ENCODE data around the gene BTBD10. TPM values are rescaled to one million over a fixed set of nuclear protein-coding genes. Genes with fewer than 3 reads are reported as not detected.
A peak's percentile ranks its signal among the peaks of the same experiment; 100 is the strongest.

BTBD10 gene
- total RNA-seq, 1 donor from 2014 or later, result 42.6 TPM

GRCh38 chr11:13386567-13386966 lies 76.5 kb downstream of the BTBD10 start:
- no peak for TF ChIP-seq CTCF (IDR thresholded peaks at IDR 0.05; ENCODE audit: partially characterized antibody, unreplicated experiment)
- Mint-ChIP-seq H3K27ac (ENCODE audit: unreplicated experiment) (no peak overlapping the region), H3K4me3 (ENCODE audit: unreplicated experiment) (no peak overlapping the region), H3K27me3 (ENCODE audit: unreplicated experiment) (peaks cover 4% of the 10 kb centered on the region), H3K9me3 (ENCODE audit: unreplicated experiment) (no peaks in the 10 kb centered on the region), H3K4me1 (ENCODE audit: low read depth, unreplicated experiment) (no peaks in the 10 kb centered on the region), H3K36me3 (ENCODE audit: unreplicated experiment) (no peaks in the 10 kb centered on the region)
- DNase-seq, result no peak

GRCh38 chr11:13384908-13385640 lies 77.9 kb downstream of the BTBD10 start:
- H3K9me3 Mint-ChIP-seq (ENCODE audit: unreplicated experiment), result no peaks in the 10 kb centered on the region
- TF ChIP-seq CTCF (IDR thresholded peaks at IDR 0.05; ENCODE audit: partially characterized antibody, unreplicated experiment), result peak; percentile 61
- no peaks in the 10 kb centered on the region for H3K36me3 Mint-ChIP-seq (ENCODE audit: unreplicated experiment)
- no peak overlapping the region for H3K27ac Mint-ChIP-seq (ENCODE audit: unreplicated experiment)
- DNase-seq, result no peak
- H3K27me3 Mint-ChIP-seq (ENCODE audit: unreplicated experiment), result peaks cover 4% of the 10 kb centered on the region
- no peak overlapping the region for H3K4me3 Mint-ChIP-seq (ENCODE audit: unreplicated experiment)
- no peaks in the 10 kb centered on the region for H3K4me1 Mint-ChIP-seq (ENCODE audit: low read depth, unreplicated experiment)

GRCh38 chr11:13382751-13383150 lies 80.3 kb downstream of the BTBD10 start:
- H3K4me1 Mint-ChIP-seq (ENCODE audit: low read depth, unreplicated experiment), result no peaks in the 10 kb centered on the region
- DNase-seq, result no peak
- H3K36me3 Mint-ChIP-seq (ENCODE audit: unreplicated experiment), result no peaks in the 10 kb centered on the region
- peaks cover 4% of the 10 kb centered on the region for H3K27me3 Mint-ChIP-seq (ENCODE audit: unreplicated experiment)
- H3K4me3 Mint-ChIP-seq (ENCODE audit: unreplicated experiment), result no peak overlapping the region
- H3K27ac Mint-ChIP-seq (ENCODE audit: unreplicated experiment), result no peak overlapping the region
- no peaks in the 10 kb centered on the region for H3K9me3 Mint-ChIP-seq (ENCODE audit: unreplicated experiment)
- TF ChIP-seq CTCF (IDR thresholded peaks at IDR 0.05; ENCODE audit: partially characterized antibody, unreplicated experiment), result no peak

GRCh38 chr11:13380731-13381130 lies 82.3 kb downstream of the BTBD10 start:
- no peak overlapping the region for H3K4me3 Mint-ChIP-seq (ENCODE audit: unreplicated experiment)
- H3K27me3 Mint-ChIP-seq (ENCODE audit: unreplicated experiment), result peaks cover 4% of the 10 kb centered on the region
- TF ChIP-seq CTCF (IDR thresholded peaks at IDR 0.05; ENCODE audit: partially characterized antibody, unreplicated experiment), result no peak
- H3K27ac Mint-ChIP-seq (ENCODE audit: unreplicated experiment), result no peak overlapping the region
- DNase-seq, result no peak
- H3K4me1 Mint-ChIP-seq (ENCODE audit: low read depth, unreplicated experiment), result no peaks in the 10 kb centered on the region
- H3K36me3 Mint-ChIP-seq (ENCODE audit: unreplicated experiment), result no peaks in the 10 kb centered on the region
- peaks cover 5% of the 10 kb centered on the region for H3K9me3 Mint-ChIP-seq (ENCODE audit: unreplicated experiment)

GRCh38 chr11:13378316-13378715 lies 84.7 kb downstream of the BTBD10 start:
- H3K27ac Mint-ChIP-seq (ENCODE audit: unreplicated experiment), result no peak overlapping the region
- H3K36me3 Mint-ChIP-seq (ENCODE audit: unreplicated experiment), result no peaks in the 10 kb centered on the region
- TF ChIP-seq CTCF (IDR thresholded peaks at IDR 0.05; ENCODE audit: partially characterized antibody, unreplicated experiment), result no peak
- H3K4me3 Mint-ChIP-seq (ENCODE audit: unreplicated experiment), result no peak overlapping the region
- no peak for DNase-seq
- no peaks in the 10 kb centered on the region for H3K27me3 Mint-ChIP-seq (ENCODE audit: unreplicated experiment)
- H3K4me1 Mint-ChIP-seq (ENCODE audit: low read depth, unreplicated experiment), result no peaks in the 10 kb centered on the region
- peaks cover 5% of the 10 kb centered on the region for H3K9me3 Mint-ChIP-seq (ENCODE audit: unreplicated experiment)
